GM12891 (cell line): ENCODE results near the gene FOXP4.

Experiments
- POLR2A ChIP-seq: IDR thresholded peaks from 2 replicates; pipeline ENCODE4 v1.6.1; 2011; ENCODE audit warnings: low read depth, low read length, control low read depth
- POLR2AphosphoS5 ChIP-seq: IDR thresholded peaks from 2 replicates; pipeline ENCODE4 v1.6.1; 2011; ENCODE audit warnings: low read depth, low read length, control low read depth
- SPI1 ChIP-seq: IDR thresholded peaks from 2 replicates; pipeline ENCODE4 v1.6.1; 2011; ENCODE audit warnings: low read depth, low read length, control low read depth
- TAF1 ChIP-seq: IDR thresholded peaks from 2 replicates; pipeline ENCODE4 v1.6.1; 2011; ENCODE audit warnings: low read depth, low read length, control low read depth

GRCh38 chr6:41545247-41545702 is 906 bp upstream of the FOXP4 start:
- TF ChIP-seq POLR2A (no peak), POLR2AphosphoS5 (no peak), TAF1 (no peak), SPI1 (no peak)
